GM21723 (cell line): ENCODE measurements around the gene CAMKK2.
"Not testable (repeated sequence)": the region's sequence is repeated elsewhere in the genome, so short reads cannot be mapped to it uniquely, and the experiment has no call there.

ENCODE experiments used
- ATAC-seq: cut with Tn5 transposase; IDR thresholded peaks from one replicate; pipeline ENCODE4 v1.9.1; 2021; ENCODE audit warnings: mild to moderate bottlenecking, moderate library complexity; ENCODE audit not compliant: unreplicated experiment

CAMKK2 gene

GRCh38 chr12:121226871-121227270 is 69.6 kb downstream of the CAMKK2 start:
- ATAC-seq: peak; percentile 7

- no peak for ATAC-seq
Observed at GRCh38 chr12:121226399-121226798, 70.1 kb downstream of the CAMKK2 start.

GRCh38 chr12:121224591-121224990 is 71.9 kb downstream of the CAMKK2 start:
- ATAC-seq: no peak

GRCh38 chr12:121223292-121224285 is 72.9 kb downstream of the CAMKK2 start:
- no peak for ATAC-seq

GRCh38 chr12:121222847-121223246 is 73.7 kb downstream of the CAMKK2 start:
- no peak for ATAC-seq

GRCh38 chr12:121219353-121219986 is 77.0 kb downstream of the CAMKK2 start:
- ATAC-seq: no peak

GRCh38 chr12:121218588-121219352 is 77.7 kb downstream of the CAMKK2 start:
- no peak for ATAC-seq

- ATAC-seq: no peak
Observed at GRCh38 chr12:121217761-121218160, 78.7 kb downstream of the CAMKK2 start.

- no peak for ATAC-seq
Observed at GRCh38 chr12:121217063-121217462, 79.4 kb downstream of the CAMKK2 start.

- ATAC-seq: no peak
Observed at GRCh38 chr12:121216102-121216501, 80.4 kb downstream of the CAMKK2 start.

GRCh38 chr12:121214855-121215745 is 81.4 kb downstream of the CAMKK2 start:
- ATAC-seq: no peak

GRCh38 chr12:121214166-121214777 is 82.2 kb downstream of the CAMKK2 start:
- no peak for ATAC-seq

- ATAC-seq: no peak
Observed at GRCh38 chr12:121212875-121213274, 83.6 kb downstream of the CAMKK2 start.

- peak; percentile 91 for ATAC-seq
Observed at GRCh38 chr12:121209624-121210572, 86.6 kb downstream of the CAMKK2 start, which contains the start of gene P2RX4. Gene P2RX4 (plus strand): TSS chr12:121210129. CDS start chr12:121210165, 36 bp downstream.

GRCh38 chr12:121209221-121209620 is 87.3 kb downstream of the CAMKK2 start:
- no peak for ATAC-seq

GRCh38 chr12:121208571-121208970 is 87.9 kb downstream of the CAMKK2 start:
- not testable (repeated sequence) for ATAC-seq

- no peak for ATAC-seq
Observed at GRCh38 chr12:121205491-121205890, 91.0 kb downstream of the CAMKK2 start.

GRCh38 chr12:121203482-121203881 is 93.0 kb downstream of the CAMKK2 start:
- no peak for ATAC-seq
